ENCODE results near the gene PRKG1.

DNA sequence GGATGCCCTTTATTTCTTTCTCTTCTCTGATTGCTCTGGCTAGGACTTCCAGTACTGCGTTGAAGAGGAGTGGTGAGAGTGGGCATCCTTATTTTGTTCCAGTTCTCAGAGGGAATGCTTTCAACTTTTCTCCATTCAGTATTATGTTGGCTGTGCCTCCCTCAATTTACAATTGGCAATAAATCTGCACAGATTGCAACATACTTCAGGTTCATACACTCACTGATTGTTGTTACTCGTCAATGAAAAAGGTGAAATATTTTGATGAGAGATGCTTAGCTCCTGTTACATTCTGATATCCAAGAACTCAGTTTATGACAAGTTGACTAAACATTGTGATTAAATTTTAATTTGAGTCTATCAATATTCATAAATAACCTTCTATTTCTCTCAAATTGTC lies 1201.9 kb downstream of the PRKG1 start:
- TF ChIP-seq, protein P1, sequence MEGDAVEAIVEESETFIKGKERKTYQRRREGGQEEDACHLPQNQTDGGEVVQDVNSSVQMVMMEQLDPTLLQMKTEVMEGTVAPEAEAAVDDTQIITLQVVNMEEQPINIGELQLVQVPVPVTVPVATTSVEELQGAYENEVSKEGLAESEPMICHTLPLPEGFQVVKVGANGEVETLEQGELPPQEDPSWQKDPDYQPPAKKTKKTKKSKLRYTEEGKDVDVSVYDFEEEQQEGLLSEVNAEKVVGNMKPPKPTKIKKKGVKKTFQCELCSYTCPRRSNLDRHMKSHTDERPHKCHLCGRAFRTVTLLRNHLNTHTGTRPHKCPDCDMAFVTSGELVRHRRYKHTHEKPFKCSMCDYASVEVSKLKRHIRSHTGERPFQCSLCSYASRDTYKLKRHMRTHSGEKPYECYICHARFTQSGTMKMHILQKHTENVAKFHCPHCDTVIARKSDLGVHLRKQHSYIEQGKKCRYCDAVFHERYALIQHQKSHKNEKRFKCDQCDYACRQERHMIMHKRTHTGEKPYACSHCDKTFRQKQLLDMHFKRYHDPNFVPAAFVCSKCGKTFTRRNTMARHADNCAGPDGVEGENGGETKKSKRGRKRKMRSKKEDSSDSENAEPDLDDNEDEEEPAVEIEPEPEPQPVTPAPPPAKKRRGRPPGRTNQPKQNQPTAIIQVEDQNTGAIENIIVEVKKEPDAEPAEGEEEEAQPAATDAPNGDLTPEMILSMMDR (IDR thresholded peaks at IDR 0.05): no peak
- no peak for TF ChIP-seq POLR2A (IDR thresholded peaks at IDR 0.05)
